ENCODE measurements around the gene UBE2L5.

DNA sequence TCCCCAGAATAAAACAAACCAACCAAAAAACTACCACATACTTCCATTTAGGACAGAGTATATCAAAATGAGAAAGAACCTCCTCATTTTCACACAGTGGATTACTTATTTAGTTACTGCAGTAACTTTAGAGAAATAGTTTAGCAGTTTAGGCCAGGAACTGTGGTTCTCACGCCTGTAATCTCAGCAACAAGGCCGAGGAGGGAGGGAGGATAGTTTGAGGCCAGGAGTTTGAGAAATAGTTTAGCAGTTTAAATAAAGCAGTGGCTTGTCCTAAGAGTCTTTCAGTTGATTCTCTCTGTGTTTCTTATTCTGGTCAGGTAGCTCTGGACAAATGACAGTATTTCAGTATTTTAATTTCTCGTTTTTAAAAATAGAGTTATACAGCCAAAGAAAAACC, 34.0 kb downstream of the UBE2L5 start:
- TF ChIP-seq, protein P1, sequence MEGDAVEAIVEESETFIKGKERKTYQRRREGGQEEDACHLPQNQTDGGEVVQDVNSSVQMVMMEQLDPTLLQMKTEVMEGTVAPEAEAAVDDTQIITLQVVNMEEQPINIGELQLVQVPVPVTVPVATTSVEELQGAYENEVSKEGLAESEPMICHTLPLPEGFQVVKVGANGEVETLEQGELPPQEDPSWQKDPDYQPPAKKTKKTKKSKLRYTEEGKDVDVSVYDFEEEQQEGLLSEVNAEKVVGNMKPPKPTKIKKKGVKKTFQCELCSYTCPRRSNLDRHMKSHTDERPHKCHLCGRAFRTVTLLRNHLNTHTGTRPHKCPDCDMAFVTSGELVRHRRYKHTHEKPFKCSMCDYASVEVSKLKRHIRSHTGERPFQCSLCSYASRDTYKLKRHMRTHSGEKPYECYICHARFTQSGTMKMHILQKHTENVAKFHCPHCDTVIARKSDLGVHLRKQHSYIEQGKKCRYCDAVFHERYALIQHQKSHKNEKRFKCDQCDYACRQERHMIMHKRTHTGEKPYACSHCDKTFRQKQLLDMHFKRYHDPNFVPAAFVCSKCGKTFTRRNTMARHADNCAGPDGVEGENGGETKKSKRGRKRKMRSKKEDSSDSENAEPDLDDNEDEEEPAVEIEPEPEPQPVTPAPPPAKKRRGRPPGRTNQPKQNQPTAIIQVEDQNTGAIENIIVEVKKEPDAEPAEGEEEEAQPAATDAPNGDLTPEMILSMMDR (IDR thresholded peaks at IDR 0.05; ENCODE audit: low read length), result no peak
- no peak for TF ChIP-seq EZH2 (IDR thresholded peaks at IDR 0.05; ENCODE audit: borderline replicate concordance, low read length)

Measured in OCI-LY1 (cell line).